Dermis blood vessel endothelial cell (primary cell): ENCODE data around the gene RTN1. TPM values are rescaled to one million over a fixed set of nuclear protein-coding genes. Genes with fewer than 3 reads are reported as not detected.

Source experiments
- DNase-seq: peaks from one replicate; pipeline ENCODE4 v3.0.0; 2010
- total RNA-seq: library from RNA; depleted of rRNA; stranded (reverse); fragments of >200 nt; gene quantifications from 2 replicates; pipeline ENCODE4 v1.2.3, GENCODE V29; 2014

The RTN1 gene
- total RNA-seq: not detected in 2 replicates

DNA sequence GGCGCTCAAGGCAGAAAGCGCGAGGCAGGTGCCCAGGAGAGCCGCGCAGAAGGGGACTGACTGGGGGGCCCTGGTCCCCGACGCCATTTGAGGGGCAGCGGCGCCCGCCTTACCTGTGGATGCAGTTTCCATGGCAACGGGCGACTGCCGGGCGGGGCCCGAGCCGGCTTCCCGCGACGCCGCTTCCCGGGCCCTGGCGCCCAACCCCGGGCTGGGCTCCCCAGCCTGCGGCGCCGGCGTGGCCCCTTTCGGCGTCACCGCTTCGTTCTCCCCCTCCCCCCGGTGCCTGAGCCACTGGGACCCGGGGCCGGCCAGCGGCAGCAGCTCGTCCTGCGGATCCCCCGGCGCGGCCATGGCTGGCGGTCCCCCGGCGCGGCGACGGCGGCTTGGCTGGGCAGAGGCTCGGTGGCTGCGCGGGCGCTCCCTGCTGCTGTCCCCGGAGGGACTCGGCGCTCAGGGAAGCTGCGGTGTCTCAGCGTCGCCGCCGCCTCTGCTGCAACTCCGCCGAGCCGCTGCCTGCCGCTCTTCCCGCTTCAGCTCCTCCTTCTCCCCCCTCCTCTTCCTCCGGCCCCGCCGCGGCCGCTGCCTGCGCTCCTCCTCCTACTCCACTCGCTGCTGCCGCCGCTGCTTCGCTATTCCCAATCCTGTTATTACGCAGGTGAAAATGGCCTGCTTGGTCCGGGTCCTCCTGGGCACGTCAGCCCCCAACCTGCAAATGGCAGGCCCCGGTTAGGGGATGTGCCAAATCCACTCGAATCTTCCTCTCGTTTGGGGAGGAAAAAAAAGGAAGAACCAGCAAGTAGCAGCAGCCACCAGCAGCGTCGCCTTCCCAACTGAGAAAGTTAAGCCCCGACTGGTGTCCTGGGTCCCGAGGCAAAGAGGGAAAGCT, at the start of gene RTN1:
Gene RTN1 (minus strand): TSS at position 500 of the 889 bp plus-strand sequence. CDS start 146 bp downstream, at position 354.
- DNase-seq: peak; percentile 53

- no peak for DNase-seq
Observed at GRCh38 chr14:59920378-59920683, 49.8 kb upstream of the RTN1 start.

DNA sequence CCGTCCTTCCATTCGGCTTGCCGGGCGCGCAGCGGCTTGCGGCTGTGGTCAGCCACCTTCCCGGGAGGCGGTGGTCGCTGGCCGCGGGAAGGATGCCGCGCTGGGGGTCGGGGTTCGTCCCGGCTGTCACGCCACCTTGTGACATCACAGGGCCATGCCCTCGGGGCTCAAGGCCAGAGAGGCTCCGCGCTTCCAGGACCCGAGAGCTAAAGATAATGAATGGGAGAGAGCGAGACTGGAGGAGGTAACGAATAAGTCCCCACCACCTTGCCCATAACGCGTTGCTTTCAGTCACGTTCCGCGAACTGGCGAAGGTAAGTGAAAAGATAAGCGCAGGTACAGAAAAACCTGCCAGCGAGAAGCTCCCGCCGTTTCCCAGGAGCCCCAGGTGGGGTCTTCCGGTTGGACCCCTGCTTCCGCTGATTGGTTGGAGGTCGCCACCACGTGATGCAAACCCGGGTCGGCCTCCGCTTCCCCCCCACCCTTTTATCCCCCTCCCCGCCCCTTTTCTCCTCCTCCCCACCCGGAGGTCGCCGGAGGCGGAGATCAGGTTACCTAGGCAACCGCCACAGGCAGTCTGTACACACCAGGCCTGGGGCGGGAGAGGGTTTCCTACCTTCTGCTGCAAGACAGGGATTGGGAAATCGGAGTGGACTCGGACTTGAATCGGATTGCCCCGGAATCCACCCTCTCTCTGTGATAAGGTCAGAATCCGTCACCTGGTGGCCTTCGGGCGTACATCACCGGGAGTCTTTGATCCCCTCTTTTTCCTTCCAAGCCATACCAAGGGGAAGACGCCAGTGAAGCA, 49.2 kb upstream of the RTN1 start, which contains the start of gene LRRC9:
Gene LRRC9 (plus strand): TSS at position 575 of the 808 bp plus-strand sequence.
- DNase-seq: peak; percentile 2

GRCh38 chr14:59918824-59919569, 48.4 kb upstream of the RTN1 start:
- peak; percentile 50 for DNase-seq

GRCh38 chr14:59913187-59913586, 42.6 kb upstream of the RTN1 start:
- no peak for DNase-seq

DNA sequence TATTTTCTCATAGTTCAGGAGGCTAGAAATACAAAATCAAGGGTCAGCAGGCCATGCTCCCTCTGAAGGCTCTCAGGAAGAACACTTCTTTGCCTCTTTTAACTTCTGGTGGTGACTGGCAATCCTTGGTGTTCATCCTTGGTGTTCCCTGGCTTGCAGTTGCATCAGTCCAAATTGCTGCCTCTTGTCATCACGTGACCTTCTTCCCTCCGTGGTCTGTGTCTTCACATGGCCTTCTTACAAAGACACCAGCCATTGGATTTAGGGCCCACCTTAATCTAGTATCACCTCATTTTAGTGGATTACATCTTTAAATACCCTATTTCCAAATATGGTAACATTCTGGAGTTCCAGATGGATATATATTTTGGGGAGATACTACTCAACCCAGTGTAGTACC, 41.9 kb upstream of the RTN1 start:
- no peak for DNase-seq

DNA sequence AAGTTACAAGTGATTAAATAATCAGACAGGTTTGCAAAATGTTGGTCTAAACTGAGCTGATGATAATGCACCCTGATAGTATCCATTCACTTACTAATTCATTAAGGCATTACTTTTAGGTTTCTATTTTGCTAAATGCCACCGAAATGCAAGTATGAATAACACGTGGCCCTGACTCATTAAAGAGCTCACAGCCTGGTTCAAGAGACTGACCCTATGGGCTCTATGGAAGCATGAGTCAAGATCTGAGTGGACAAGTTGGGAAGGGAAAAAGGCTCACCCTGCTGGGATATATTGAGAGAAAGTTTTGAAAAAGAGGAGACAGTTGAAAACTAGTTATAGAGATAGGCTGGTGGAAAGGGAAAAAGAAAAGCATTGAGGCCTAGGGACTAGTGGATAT, 34.6 kb upstream of the RTN1 start:
- DNase-seq: no peak

GRCh38 chr14:59904184-59904583, 33.6 kb upstream of the RTN1 start:
- no peak for DNase-seq

GRCh38 chr14:59900556-59900955, 30.0 kb upstream of the RTN1 start:
- DNase-seq: no peak

DNA sequence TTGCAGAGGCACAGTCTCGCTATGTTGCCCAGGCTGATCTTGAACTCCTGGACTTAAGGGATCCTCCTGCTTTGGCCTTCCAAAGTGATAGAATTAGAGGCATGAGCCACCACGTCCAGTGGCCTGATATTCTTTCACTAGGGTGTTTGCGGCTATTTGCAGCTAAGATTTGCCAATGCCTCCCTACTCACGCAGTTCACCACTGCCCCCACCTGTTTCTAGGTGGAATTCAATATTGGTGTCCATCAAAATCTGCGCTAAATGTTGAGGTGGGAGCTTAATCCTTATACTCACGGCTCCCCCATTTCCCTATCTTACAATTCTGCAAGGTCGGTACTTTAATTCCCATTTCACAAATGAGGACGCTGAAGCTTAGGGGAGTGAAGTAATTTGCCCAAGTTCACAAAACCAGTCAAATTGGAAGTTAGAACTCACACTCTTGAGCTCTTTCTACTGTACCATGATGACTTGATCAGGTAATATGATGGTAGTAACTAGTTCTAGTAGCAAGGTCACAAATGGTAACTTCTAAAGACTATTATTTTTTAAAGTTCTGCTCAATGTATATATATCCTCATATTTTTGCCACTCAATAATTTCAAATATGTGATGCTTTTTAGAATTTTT, 27.3 kb upstream of the RTN1 start:
- peak; percentile 73 for DNase-seq

GRCh38 chr14:59895721-59896120, 25.1 kb upstream of the RTN1 start:
- no peak for DNase-seq

- DNase-seq: no peak
Observed at GRCh38 chr14:59890676-59891075, 20.1 kb upstream of the RTN1 start.

DNA sequence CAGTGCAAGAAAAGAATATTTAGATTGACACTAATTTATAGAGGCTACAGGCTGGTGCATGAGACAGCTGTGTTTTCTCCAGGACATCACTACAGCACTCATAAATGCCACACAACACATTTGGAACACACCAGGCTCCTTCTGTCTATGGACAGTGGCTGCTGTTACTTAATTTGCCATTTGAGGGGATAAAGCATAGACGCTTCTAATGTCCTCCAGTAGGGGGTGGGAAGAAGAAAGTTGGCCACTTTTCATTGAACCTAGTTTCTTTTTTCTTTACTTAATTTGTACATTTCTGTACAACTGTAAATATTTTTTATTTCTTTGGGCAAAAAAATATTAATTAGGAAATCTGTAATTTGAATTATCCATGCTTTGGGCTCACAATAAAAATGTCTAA, 12.4 kb upstream of the RTN1 start:
- DNase-seq: no peak

DNA sequence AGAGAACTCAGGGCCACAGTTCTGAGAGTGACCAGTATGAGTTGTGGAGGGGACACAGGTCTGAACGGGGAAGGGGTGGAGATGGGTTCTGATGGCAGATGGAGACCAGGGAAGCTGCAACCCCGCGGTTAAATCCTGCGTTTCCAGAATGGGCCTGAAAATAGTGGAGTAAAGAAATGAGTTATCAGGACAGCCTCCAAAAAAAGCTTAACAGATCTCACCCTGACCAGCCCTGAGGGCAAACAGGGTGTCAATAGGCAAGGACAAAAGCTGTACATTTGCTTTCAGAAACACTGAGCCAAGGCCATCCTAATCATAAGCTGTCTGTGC, 555 bp upstream of the RTN1 start:
- no peak for DNase-seq

- DNase-seq: no peak
Observed at GRCh38 chr14:59869381-59870255, 958 bp downstream of the RTN1 start.

DNA sequence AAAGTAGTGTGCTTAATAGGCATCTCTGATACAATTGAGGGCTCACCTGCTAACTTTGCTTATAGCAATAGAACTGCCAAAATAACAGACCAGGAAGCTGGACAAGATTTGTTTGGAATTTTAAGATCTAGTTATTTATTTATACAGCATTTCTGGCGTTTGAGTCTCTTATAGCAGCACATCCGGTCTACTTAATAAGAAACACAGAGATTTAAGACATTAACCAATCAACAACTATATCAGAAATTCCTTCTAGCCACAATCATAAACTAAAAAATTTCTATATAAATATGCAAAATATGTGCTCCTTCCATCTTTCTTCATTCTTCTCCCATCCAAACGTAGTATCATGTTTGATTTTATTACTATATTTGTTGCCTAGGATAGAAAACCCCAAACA, 2.6 kb downstream of the RTN1 start:
- DNase-seq: no peak

DNA sequence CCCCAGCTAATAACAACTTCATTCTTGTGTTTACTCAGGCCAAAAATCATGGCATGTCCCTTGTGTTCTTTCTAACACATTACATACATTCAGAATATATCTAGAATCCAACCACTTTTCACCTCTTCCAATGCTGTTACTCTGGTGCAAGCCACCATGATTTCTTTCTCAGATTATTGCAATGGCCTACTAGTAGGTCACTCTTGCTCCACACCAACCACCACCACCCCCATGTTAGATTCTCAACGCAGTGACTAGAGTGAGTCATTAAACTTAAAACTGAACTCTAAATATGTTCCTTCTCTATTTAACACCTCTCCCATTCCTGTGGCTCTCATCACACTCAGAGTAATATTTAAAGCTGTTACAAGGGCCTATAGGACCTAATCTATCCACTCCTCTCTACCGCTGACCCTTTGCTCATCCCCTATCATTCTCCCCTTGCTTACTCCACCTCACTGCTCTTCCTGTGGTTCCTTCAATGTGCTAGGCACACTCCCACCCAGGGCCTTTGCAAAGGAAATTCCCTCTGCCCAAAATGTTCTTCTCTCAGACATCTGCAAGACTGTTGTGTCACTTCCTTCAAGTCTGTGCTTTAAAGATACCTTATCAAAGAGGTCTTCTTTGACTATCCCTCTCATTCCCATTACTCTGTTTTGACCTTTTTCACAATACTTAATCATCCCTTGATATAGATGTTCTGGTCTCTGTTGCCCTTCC, 6.6 kb downstream of the RTN1 start:
- DNase-seq: no peak

GRCh38 chr14:59857328-59857727, 13.2 kb downstream of the RTN1 start:
- no peak for DNase-seq

- DNase-seq: no peak
Observed at GRCh38 chr14:59852350-59852749, 18.2 kb downstream of the RTN1 start.

GRCh38 chr14:59850458-59850857, 20.1 kb downstream of the RTN1 start:
- DNase-seq: no peak
